WTC11 (cell line): ENCODE data around the gene SORL1. TPM values are rescaled to one million over a fixed set of nuclear protein-coding genes. Genes with fewer than 3 reads are reported as not detected.

Experiments
- ATAC-seq: fragments of 200-7000 bp; cut with Tn5 transposase; 2 replicates; pipeline ENCODE4 v1.10.0; 2021; ENCODE audit warnings: mild to moderate bottlenecking, moderate library complexity
- CTCF ChIA-PET: fragments of 300-600 bp; sonication (Branson Sonifier 250); formaldehyde crosslinking; loops from one replicate; lab custom pipeline; 2021; ENCODE audit warnings: antibody characterized with exemption; lab: Charles Lee
- POLR2A ChIA-PET: fragments of 350-600 bp; sonication (Branson Sonifier 250); formaldehyde crosslinking; loops from one replicate; lab custom pipeline; 2021; ENCODE audit warnings: antibody characterized with exemption; lab: Charles Lee
- DNase-seq: peaks from one replicate; pipeline ENCODE4 v3.0.0; 2021; ENCODE audit warnings: low spot score
- H3K27ac Mint-ChIP-seq: 2 replicates; pipeline ENCODE4 v1.8.0; 2021; ENCODE audit warnings: mixed read lengths
- H3K27me3 Mint-ChIP-seq: 2 replicates; pipeline ENCODE4 v1.8.0; 2021; ENCODE audit warnings: low read depth, mild to moderate bottlenecking, moderate library complexity, mixed read lengths
- H3K36me3 Mint-ChIP-seq: 2 replicates; pipeline ENCODE4 v1.8.0; 2021; ENCODE audit warnings: mixed read lengths
- H3K4me1 Mint-ChIP-seq: 2 replicates; pipeline ENCODE4 v1.8.0; 2022; ENCODE audit warnings: mixed read lengths
- H3K4me3 Mint-ChIP-seq: 2 replicates; pipeline ENCODE4 v1.8.0; 2021; ENCODE audit warnings: mild to moderate bottlenecking, moderate library complexity, mixed read lengths
- H3K9me3 Mint-ChIP-seq: 2 replicates; pipeline ENCODE4 v1.8.0; 2021; ENCODE audit warnings: mixed read lengths
- AFF4 ChIP-seq: sonication (generic); formaldehyde crosslinking; IDR thresholded peaks from 2 replicates; pipeline ENCODE4 v1.8.1; 2023; ENCODE audit warnings: mild to moderate bottlenecking, missing genetic modification reagents, borderline replicate concordance
- ATF1 ChIP-seq: sonication (generic); formaldehyde crosslinking; IDR thresholded peaks from 2 replicates; pipeline ENCODE4 v1.8.1; 2023; ENCODE audit warnings: mild to moderate bottlenecking, moderate library complexity, missing genetic modification reagents
- ELF4 ChIP-seq: sonication (generic); formaldehyde crosslinking; IDR thresholded peaks from 2 replicates; pipeline ENCODE4 v1.8.1; 2022; ENCODE audit warnings: low read depth, mild to moderate bottlenecking, moderate library complexity, missing genetic modification reagents
- FOXK1 ChIP-seq: sonication (generic); formaldehyde crosslinking; IDR thresholded peaks from 2 replicates; pipeline ENCODE4 v1.8.0; 2022; ENCODE audit warnings: mild to moderate bottlenecking, moderate library complexity, missing genetic modification reagents
- FOXP4 ChIP-seq: sonication (generic); formaldehyde crosslinking; IDR thresholded peaks from 2 replicates; pipeline ENCODE4 v1.8.0; 2022; ENCODE audit warnings: mild to moderate bottlenecking, missing genetic modification reagents
- HMGA2 ChIP-seq: fragments of 250-450 bp; sonication (Bioruptor Pico); IDR thresholded peaks from 2 replicates; pipeline ENCODE4 v1.4.0; 2021; ENCODE audit warnings: mild to moderate bottlenecking, moderate library complexity
- IRF1 ChIP-seq: sonication (generic); formaldehyde crosslinking; IDR thresholded peaks from 2 replicates; pipeline ENCODE4 v1.8.0; 2023; ENCODE audit warnings: missing genetic modification reagents
- NR1H2 ChIP-seq: sonication (generic); formaldehyde crosslinking; IDR thresholded peaks from 2 replicates; pipeline ENCODE4 v1.9.0; 2021; ENCODE audit warnings: mild to moderate bottlenecking, moderate library complexity, missing genetic modification reagents
- NR2C2 ChIP-seq: sonication (generic); formaldehyde crosslinking; IDR thresholded peaks from 2 replicates; pipeline ENCODE4 v1.8.0; 2022; ENCODE audit warnings: mild to moderate bottlenecking, missing genetic modification reagents
- OVOL2 ChIP-seq: fragments of 250-450 bp; sonication (Bioruptor Pico); IDR thresholded peaks from 2 replicates; pipeline ENCODE4 v1.9.0; 2021; ENCODE audit warnings: mild to moderate bottlenecking, borderline replicate concordance
- RELA ChIP-seq: sonication (generic); formaldehyde crosslinking; IDR thresholded peaks from 2 replicates; pipeline ENCODE4 v1.8.1; 2022; ENCODE audit warnings: missing genetic modification reagents, mild to moderate bottlenecking, borderline replicate concordance
- USF2 ChIP-seq: sonication (generic); formaldehyde crosslinking; IDR thresholded peaks from 2 replicates; pipeline ENCODE4 v1.8.1; 2023; ENCODE audit warnings: mild to moderate bottlenecking, missing genetic modification reagents, moderate library complexity
- ZNF317 ChIP-seq: sonication (generic); formaldehyde crosslinking; IDR thresholded peaks from 2 replicates; pipeline ENCODE4 v1.8.1; 2023; ENCODE audit warnings: low read depth, mild to moderate bottlenecking, moderate library complexity, missing genetic modification reagents, borderline replicate concordance
- total RNA-seq: library from RNA; stranded (reverse); gene quantifications from 3 replicates; pipeline ENCODE4 v1.2.3, GENCODE V29; 2021

Gene SORL1
- total RNA-seq, 1 experiment from 2014 or later = 87.1 TPM

DNA sequence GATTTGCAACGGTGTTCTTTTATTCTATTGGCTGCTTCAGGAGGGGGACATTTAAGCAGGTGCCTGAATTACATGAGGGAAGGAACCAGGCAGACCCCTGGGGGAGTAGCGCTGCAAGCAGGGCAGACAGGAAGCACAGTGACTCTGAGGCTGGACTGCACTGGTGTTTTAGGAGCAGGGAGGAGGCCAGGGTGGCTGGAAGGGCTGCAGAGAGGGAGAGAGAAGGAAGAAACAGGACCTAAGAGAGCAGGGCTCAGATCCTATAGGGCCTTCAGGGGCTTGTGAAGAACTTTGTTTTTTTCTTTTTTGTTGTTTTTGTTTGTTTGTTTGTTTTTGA, 63.2 kb downstream of the SORL1 start (continued):
- TF ChIP-seq USF2 (CRISPR knock-in tag) (no peak), NR1H2 (CRISPR knock-in tag) (no peak), HMGA2 (no peak), AFF4 (CRISPR knock-in tag) (no peak), FOXK1 (CRISPR knock-in tag) (no peak), FOXP4 (CRISPR knock-in tag) (no peak)

GRCh38 chr11:121517996-121518395, 65.9 kb downstream of the SORL1 start:
- TF ChIP-seq ELF4 = no peak
- POLR2A ChIA-PET = no interaction called here
- no peaks in the 10 kb centered on the region for H3K9me3 Mint-ChIP-seq
- peaks cover 54% of the 10 kb centered on the region for H3K36me3 Mint-ChIP-seq
- no peak for ATAC-seq
- H3K4me1 Mint-ChIP-seq = no peaks in the 10 kb centered on the region
- H3K4me3 Mint-ChIP-seq = no peak overlapping the region
- H3K27me3 Mint-ChIP-seq = no peaks in the 10 kb centered on the region
- H3K27ac Mint-ChIP-seq = peak overlapping the region; percentile 5; the same call in 1 of the 2 replicates
- DNase-seq = no peak
- CTCF ChIA-PET = no interaction called here

GRCh38 chr11:121520243-121521144, 68.4 kb downstream of the SORL1 start:
- DNase-seq (no peak), ATAC-seq (no peak)
- H3K4me3 Mint-ChIP-seq = no peak overlapping the region
- no peaks in the 10 kb centered on the region for H3K4me1 Mint-ChIP-seq
- peaks cover 55% of the 10 kb centered on the region for H3K36me3 Mint-ChIP-seq
- H3K27me3 Mint-ChIP-seq = no peaks in the 10 kb centered on the region
- H3K9me3 Mint-ChIP-seq = peaks cover 6% of the 10 kb centered on the region
- CTCF ChIA-PET = no interaction called here
- no peak overlapping the region; the same call in 1 of the 2 replicates for H3K27ac Mint-ChIP-seq
- TF ChIP-seq RELA (CRISPR knock-in tag) = no peak
- TF ChIP-seq, all 79 proteins: peak for 0
- POLR2A ChIA-PET = no interaction called here

DNA sequence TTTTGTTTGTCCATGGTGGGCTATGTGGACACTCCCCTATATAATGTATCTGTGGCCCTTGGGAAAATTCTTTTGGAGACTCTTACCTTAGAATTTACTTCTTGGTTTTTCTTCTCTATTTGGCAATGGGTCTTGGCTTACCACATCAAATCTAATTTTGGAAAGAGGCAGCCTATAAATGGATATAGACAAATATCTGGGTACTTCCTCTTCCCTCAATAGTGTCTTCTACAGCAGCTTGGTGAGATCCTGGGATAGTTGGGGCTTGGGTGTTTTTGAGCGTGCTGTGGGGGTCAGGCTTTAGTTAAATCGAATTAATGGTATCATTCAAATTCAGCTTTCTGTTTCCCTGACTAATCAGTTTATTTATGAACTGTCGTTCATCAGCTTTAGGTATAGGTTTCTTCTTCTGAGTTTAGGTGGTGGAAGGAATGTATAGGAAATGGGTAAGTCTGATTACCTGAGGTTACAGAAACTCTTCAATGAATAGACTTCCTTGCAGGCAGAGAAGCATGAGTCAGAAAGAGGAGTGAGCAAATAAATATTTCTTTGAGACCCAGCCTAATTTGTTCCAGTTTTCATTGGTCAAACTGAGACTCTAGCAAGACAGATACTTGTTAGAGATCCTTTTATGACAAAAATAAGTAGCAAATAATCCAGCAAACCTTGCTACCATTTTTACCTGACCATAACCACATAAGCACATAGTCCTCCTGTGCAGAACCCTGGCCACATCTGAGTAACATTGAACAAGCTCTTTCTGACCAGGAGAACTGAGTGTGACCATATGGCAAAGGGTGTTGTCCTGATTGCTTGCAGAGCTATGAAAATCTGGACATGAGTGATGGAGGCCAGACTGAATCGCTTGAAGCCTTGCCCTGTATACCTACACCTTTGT, 69.3 kb downstream of the SORL1 start:
- ATAC-seq = no peak
- ChIA-PET POLR2A (no interaction called here), CTCF (no interaction called here)
- TF ChIP-seq NR2C2 (no peak), IRF1 (CRISPR knock-in tag) (no peak), ATF1 (no peak), OVOL2 (no peak), ZNF317 (no peak)
- Mint-ChIP-seq H3K4me1 (no peaks in the 10 kb centered on the region), H3K27ac (0 out of 2 replicates have a peak overlapping the region, but pooled peaks have one; percentile 18), H3K9me3 (peaks cover 8% of the 10 kb centered on the region), H3K36me3 (peaks cover 51% of the 10 kb centered on the region), H3K27me3 (no peaks in the 10 kb centered on the region), H3K4me3 (no peak overlapping the region)
- DNase-seq = no peak
